GM12878 (cell line): ENCODE results near the gene SFT2D3. TPM values are rescaled to one million over a fixed set of nuclear protein-coding genes. Genes with fewer than 3 reads are reported as not detected.

ENCODE experiments used
- ATAC-seq: fragments of 200-7000 bp; cut with Tn5 transposase; 3 replicates; pipeline ENCODE4 v1.9.1; 2020; ENCODE audit warnings: mild to moderate bottlenecking, moderate library complexity
- BruUV-seq: library from RNA; stranded (reverse); fragments of 400-500 nt; replicated peaks from 2 replicates; lab custom pipeline; 2021; lab: Mats Ljungman, UMichigan
- CTCF ChIA-PET: fragments of 300-600 bp; sonication (Branson Sonifier 250); formaldehyde crosslinking; extraction: SDS; loops from one replicate; lab custom pipeline; 2021; ENCODE audit warnings: inconsistent platforms; lab: Yijun Ruan, JAX
- POLR2A ChIA-PET: fragments of 350-600 bp; formaldehyde crosslinking; extraction: SDS; loops from one replicate; lab custom pipeline; 2021; ENCODE audit warnings: inconsistent platforms; lab: Charles Lee
- RAD21 ChIA-PET: fragments of 300-600 bp; sonication (Branson Sonifier 250); formaldehyde crosslinking; loops from one replicate; lab custom pipeline; 2023; ENCODE audit warnings: antibody characterized with exemption; ENCODE audit not compliant: unreplicated experiment; lab: Charles Lee
- SMC1A ChIA-PET: fragments of 300-600 bp; sonication (Branson Sonifier 250); formaldehyde crosslinking; loops from one replicate; lab custom pipeline; 2023; ENCODE audit not compliant: unreplicated experiment, uncharacterized antibody; lab: Charles Lee
- DNase-seq: peaks from one replicate; pipeline ENCODE4 v3.0.0-alpha.2; 2011; ENCODE audit warnings: low read depth, low spot score
- FAIRE-seq: peaks from 3 replicates; lab custom pipeline; 2011; peaks lifted over from hg19 to GRCh38; lab: Jason Lieb, UNC
- H2AFZ ChIP-seq: 2 replicates; pipeline ENCODE4 v1.6.0; 2011; ENCODE audit warnings: low read depth, low read length, control low read depth; ENCODE audit not compliant: control insufficient read depth
- H3K27ac ChIP-seq: 2 replicates; pipeline ENCODE4 v1.5.1; 2011; ENCODE audit warnings: control low read depth; ENCODE audit not compliant: control insufficient read depth, insufficient read depth
- H3K27me3 ChIP-seq, 2 experiments: replicated peaks in 1 of 2; 2 replicates each; pipeline versions ENCODE4 v1.6.0 to v1.6.1; 2011; ENCODE audit warnings: low read length in 1 of 2; ENCODE audit not compliant: control insufficient read depth in 2 of 2, insufficient read depth in 2 of 2
- H3K36me3 ChIP-seq, 2 experiments: 2 replicates each; pipeline ENCODE4 v1.5.1; 2011; ENCODE audit warnings: low read length in 1 of 2; ENCODE audit not compliant: control insufficient read depth in 2 of 2, insufficient read depth in 2 of 2
- H3K4me1 ChIP-seq: 2 replicates; pipeline ENCODE4 v1.6.1; 2011; ENCODE audit warnings: mild to moderate bottlenecking, low read length, moderate library complexity, mixed read lengths; ENCODE audit not compliant: control insufficient read depth, insufficient read depth
- H3K4me2 ChIP-seq: 2 replicates; pipeline ENCODE4 v1.6.0; 2011; ENCODE audit warnings: control low read depth; ENCODE audit not compliant: control insufficient read depth, insufficient read depth
- H3K4me3 ChIP-seq: fragments of 200-600 bp; sonication (generic); 2 replicates; pipeline ENCODE4 v1.5.1; 2016
- H3K79me2 ChIP-seq: 2 replicates; pipeline ENCODE4 v1.6.0; 2011; ENCODE audit warnings: low read length; ENCODE audit not compliant: control insufficient read depth, insufficient read depth
- H3K9ac ChIP-seq: 2 replicates; pipeline ENCODE4 v1.8.0; 2011; ENCODE audit warnings: low read length, control low read depth, mixed read lengths; ENCODE audit not compliant: control insufficient read depth, insufficient read depth
- H3K9me3 ChIP-seq: replicated peaks from 3 replicates; pipeline ENCODE4 v1.5.1; 2011; ENCODE audit warnings: mild to moderate bottlenecking, low read length; ENCODE audit not compliant: control insufficient read depth, insufficient read depth
- H4K20me1 ChIP-seq: 2 replicates; pipeline ENCODE4 v1.6.0; 2011; ENCODE audit not compliant: control insufficient read depth, insufficient read depth
- ASH2L ChIP-seq: fragments of 300-600, 200-600 bp; sonication (generic); IDR thresholded peaks from 2 replicates; pipeline ENCODE4 v1.6.1; 2017; ENCODE audit warnings: low read depth, mild to moderate bottlenecking, borderline replicate concordance
- CHD2 ChIP-seq: IDR thresholded peaks from 2 replicates; pipeline ENCODE4 v1.6.1; 2011; ENCODE audit warnings: low read depth, low read length, improper control_type of control experiment, borderline replicate concordance
- RFX5 ChIP-seq: IDR thresholded peaks from 2 replicates; pipeline ENCODE4 v1.6.1; 2011; ENCODE audit warnings: low read depth, low read length, improper control_type of control experiment
- SREBF1 ChIP-seq: IDR thresholded peaks from 2 replicates; pipeline ENCODE4 v1.6.1; 2012; ENCODE audit warnings: mild to moderate bottlenecking, low read length
- TCF3 ChIP-seq: IDR thresholded peaks from 2 replicates; pipeline ENCODE4 v1.6.1; 2012; ENCODE audit warnings: low read depth, mild to moderate bottlenecking, low read length, borderline replicate concordance; ENCODE audit not compliant: insufficient read depth
- ZNF207 ChIP-seq: fragments of 450-650 bp; IDR thresholded peaks from 2 replicates; pipeline ENCODE4 v1.6.1; 2014; ENCODE audit warnings: antibody characterized with exemption, mild to moderate bottlenecking, borderline replicate concordance
- ZNF24 ChIP-seq: fragments of 450-650 bp; IDR thresholded peaks from 2 replicates; pipeline ENCODE4 v1.6.1; 2017; ENCODE audit warnings: antibody characterized with exemption, mild to moderate bottlenecking
- WGBS: methylation state at CpG from one replicate; pipeline ENCODE4 v1.1.6; 2016; ENCODE audit warnings: low lambda C conversion rate; ENCODE audit not compliant: insufficient replicate concordance, insufficient coverage; ENCODE audit errors: missing lambda C conversion rate; 5-methylcytosine and 5-hydroxymethylcytosine counted together
- in situ Hi-C: fragments of 300-500 bp; cut with MboI; formaldehyde crosslinking; loops from 9 replicates; pipeline ENCODE4 v1.14.3; 2018; ENCODE audit warnings: mixed read lengths
- intact Hi-C: fragments of 100-400 bp; cut with micrococcal nuclease; formaldehyde crosslinking; loops from one replicate; pipeline ENCODE4 v1.14.2; 2022; ENCODE audit not compliant: unreplicated experiment
- polyA plus RNA-seq, 11 experiments: library from polyadenylated mRNA; depleted of rRNA in 4 of 11; unstranded in 6 of 11; stranded (reverse) in 5 of 11; fragments of >200 nt; fragmentation: Nextera tagmentation in 4 of 11; fragmentation: Illumina TruSeq in 1 of 11; extraction: Ambion mirVana in 4 of 11; extraction: Trizol in 1 of 11; gene quantifications; 1 replicate in 1 of 11; 2 replicates in 10 of 11; pipeline versions ENCODE4 v1.2.1 to v1.2.3, GENCODE V29; 2011 to 2016; ENCODE audit warnings: inconsistent platforms in 2 of 11, missing spikeins in 2 of 11, low read depth in 1 of 11
- total RNA-seq, 4 experiments: library from RNA; depleted of rRNA in 3 of 4; stranded (reverse); fragments of >200 nt in 3 of 4; fragmentation: Illumina TruSeq in 1 of 4; extraction: Trizol in 1 of 4; gene quantifications; 2 replicates each; pipeline versions ENCODE4 v1.2.1 to v1.2.3, GENCODE V29; 2013 to 2021

The SFT2D3 gene
- total and polyA plus RNA-seq, 10 of the 15 experiments (the other 5 are each of a cell fraction or from before 2014, with no cell fraction given): 4.2 to 8.4 (median 6.6) TPM; not detected in 4

DNA sequence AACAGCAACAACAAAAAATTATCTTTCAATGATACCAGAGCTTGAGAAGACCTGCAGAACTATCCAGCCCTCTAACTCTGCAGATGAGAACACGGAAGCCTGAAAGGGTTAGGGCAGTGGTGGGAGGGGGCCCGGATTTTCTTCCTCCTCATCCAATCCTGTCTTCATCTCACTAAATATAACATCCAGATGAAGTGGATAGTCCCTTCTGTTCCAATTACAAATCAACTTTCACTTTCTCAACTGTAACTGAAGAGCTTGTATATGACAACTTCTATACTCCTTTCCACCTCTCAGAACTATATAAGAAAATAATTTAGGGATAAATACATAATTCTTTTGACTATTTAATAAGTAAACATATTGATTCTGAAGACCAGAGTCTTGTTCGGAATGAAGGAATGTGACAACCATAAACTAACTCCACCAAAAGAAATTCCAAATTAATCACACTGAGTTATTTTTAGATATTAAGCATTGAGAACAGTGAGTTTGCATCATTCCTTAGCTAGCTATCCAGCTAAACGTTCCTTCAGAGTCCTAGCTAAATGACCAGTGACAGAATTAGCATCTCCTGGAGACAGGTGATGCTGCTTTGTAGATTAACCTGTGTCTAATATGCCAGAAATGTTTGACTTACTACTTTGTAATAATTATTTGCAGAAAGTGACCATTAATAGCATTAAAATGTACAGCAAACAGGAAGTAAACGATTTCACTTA, 32.7 kb downstream of the SFT2D3 start:
- peaks cover 0 to 3% of the 10 kb centered on the region in 2 experiments; a peak in 2 of 4 replicates for H3K36me3 ChIP-seq
- ChIA-PET RAD21 (interaction anchor here (0.6 to 3.9 kb wide), 7 partner anchors 15 to 123 kb away, joined by 3 to 21 read pairs (median 4); partner anchors contain the start of gene SFT2D3), POLR2A (interaction anchor here (1.0 to 1.4 kb wide), 5 partner anchors 30 to 123 kb away, joined by 3 to 8 read pairs (median 4); partner anchors contain the start of gene SFT2D3), SMC1A (interaction anchor here (1.0 to 2.5 kb wide), 15 partner anchors 10 to 208 kb away, joined by 3 to 15 read pairs (median 5); partner anchors contain the start of gene IWS1), CTCF (interaction anchor here (0.9 to 1.7 kb wide), 5 partner anchors 8 to 88 kb away, joined by 3 to 7 read pairs (median 4); no protein-coding TSS in a partner anchor)
- H2AFZ ChIP-seq: no peak overlapping the region
- no peaks in the 10 kb centered on the region for H3K79me2 ChIP-seq
- H4K20me1 ChIP-seq: no peaks in the 10 kb centered on the region
- no peaks in the 10 kb centered on the region for H3K9me3 ChIP-seq
- ATAC-seq: 0 out of 3 replicates have a peak, but pooled peaks have one; percentile 10
- no peak overlapping the region for H3K27ac ChIP-seq
- H3K27me3 ChIP-seq: no peaks in the 10 kb centered on the region
- BruUV-seq: no TSS peak
- no peak overlapping the region for H3K4me2 ChIP-seq
- no peak for FAIRE-seq
- no peak overlapping the region for H3K9ac ChIP-seq
- H3K4me3 ChIP-seq: no peak overlapping the region
- no peak for TF ChIP-seq TCF3
- no peak for TF ChIP-seq CHD2
- TF ChIP-seq SREBF1: no peak
- TF ChIP-seq ASH2L: no peak
- TF ChIP-seq ZNF24: peak; percentile 57; the same call in 1 of the 2 replicates
- TF ChIP-seq RFX5: peak; percentile 64; the same call in 1 of the 2 replicates
- TF ChIP-seq ZNF207: no peak
- intact Hi-C loops: no loop called here
- in situ Hi-C loops: no loop called here
- H3K4me1 ChIP-seq: 0 out of 2 replicates have a peak, but pooled peaks cover 3% of the 10 kb centered on the region
- 61% methylated on average over 5 of the region's 5 CpGs for WGBS
- no peak for DNase-seq
